ENCODE data around the gene CAMK1D.

Gene CAMK1D

GRCh38 chr10:12644380-12645144 lies 295.2 kb downstream of the CAMK1D start:
- DNase-seq (ENCODE audit: low read depth in 2 of 3, low spot score in 2 of 3): no peak

GRCh38 chr10:12645449-12645848 lies 296.1 kb downstream of the CAMK1D start:
- DNase-seq (ENCODE audit: low read depth in 2 of 3, low spot score in 2 of 3): no peak

- DNase-seq (ENCODE audit: low read depth in 2 of 3, low spot score in 2 of 3): no peak
Measured at GRCh38 chr10:12649012-12649584, 299.8 kb downstream of the CAMK1D start.

- DNase-seq (ENCODE audit: low read depth in 2 of 3, low spot score in 2 of 3): no peak
Measured at GRCh38 chr10:12650122-12650521, 300.8 kb downstream of the CAMK1D start.

- no peak for DNase-seq (ENCODE audit: low read depth in 2 of 3, low spot score in 2 of 3)
Measured at GRCh38 chr10:12650538-12651298, 301.4 kb downstream of the CAMK1D start.

GRCh38 chr10:12655940-12656339 lies 306.6 kb downstream of the CAMK1D start:
- DNase-seq (ENCODE audit: low read depth in 2 of 3, low spot score in 2 of 3): no peak

- DNase-seq (ENCODE audit: low read depth in 2 of 3, low spot score in 2 of 3): no peak
Measured at GRCh38 chr10:12656518-12657142, 307.3 kb downstream of the CAMK1D start.

GRCh38 chr10:12657489-12657888 lies 308.1 kb downstream of the CAMK1D start:
- no peak for DNase-seq (ENCODE audit: low read depth in 2 of 3, low spot score in 2 of 3)

- DNase-seq (ENCODE audit: low read depth in 2 of 3, low spot score in 2 of 3): no peak
Measured at GRCh38 chr10:12658526-12658925, 309.2 kb downstream of the CAMK1D start.

- DNase-seq (ENCODE audit: low read depth in 2 of 3, low spot score in 2 of 3): no peak
Measured at GRCh38 chr10:12659706-12660105, 310.4 kb downstream of the CAMK1D start.

- no peak for DNase-seq (ENCODE audit: low read depth in 2 of 3, low spot score in 2 of 3)
Measured at GRCh38 chr10:12660812-12661211, 311.5 kb downstream of the CAMK1D start.

- no peak for DNase-seq (ENCODE audit: low read depth in 2 of 3, low spot score in 2 of 3)
Measured at GRCh38 chr10:12661671-12662070, 312.3 kb downstream of the CAMK1D start.

- DNase-seq (ENCODE audit: low read depth in 2 of 3, low spot score in 2 of 3): no peak
Measured at GRCh38 chr10:12663863-12664262, 314.5 kb downstream of the CAMK1D start.

- no peak for DNase-seq (ENCODE audit: low read depth in 2 of 3, low spot score in 2 of 3)
Measured at GRCh38 chr10:12665501-12665900, 316.2 kb downstream of the CAMK1D start.

- no peak for DNase-seq (ENCODE audit: low read depth in 2 of 3, low spot score in 2 of 3)
Measured at GRCh38 chr10:12667052-12667451, 317.7 kb downstream of the CAMK1D start.

- no peak for DNase-seq (ENCODE audit: low read depth in 2 of 3, low spot score in 2 of 3)
Measured at GRCh38 chr10:12668634-12669033, 319.3 kb downstream of the CAMK1D start.

GRCh38 chr10:12670004-12670403 lies 320.7 kb downstream of the CAMK1D start:
- DNase-seq (ENCODE audit: low read depth in 2 of 3, low spot score in 2 of 3): no peak

GRCh38 chr10:12675186-12675585 lies 325.8 kb downstream of the CAMK1D start:
- DNase-seq (ENCODE audit: low read depth in 2 of 3, low spot score in 2 of 3): no peak

- no peak for DNase-seq (ENCODE audit: low read depth in 2 of 3, low spot score in 2 of 3)
Measured at GRCh38 chr10:12679636-12680035, 330.3 kb downstream of the CAMK1D start.

GRCh38 chr10:12681252-12681651 lies 331.9 kb downstream of the CAMK1D start:
- no peak for DNase-seq (ENCODE audit: low read depth in 2 of 3, low spot score in 2 of 3)

- no peak for DNase-seq (ENCODE audit: low read depth in 2 of 3, low spot score in 2 of 3)
Measured at GRCh38 chr10:12684784-12685183, 335.4 kb downstream of the CAMK1D start.
